ENCODE data around the gene SRSF12.

- TF ChIP-seq POLR2A (IDR thresholded peaks at IDR 0.05) (no peak), CTCF (IDR thresholded peaks at IDR 0.05) (no peak), POLR2AphosphoS5 (IDR thresholded peaks at IDR 0.05) (no peak)
Measured at GRCh38 chr6:89058627-89059026, 59.2 kb downstream of the SRSF12 start.
